HUES48 (cell line): ENCODE data around the gene RBBP8NL.

ENCODE experiments used
- H3K27ac ChIP-seq: one replicate; pipeline ENCODE4 v1.7.0; 2013; ENCODE audit warnings: low read depth, low read length, inconsistent platforms
- H3K27me3 ChIP-seq: 2 replicates; pipeline ENCODE4 v1.6.1; 2013; ENCODE audit warnings: mild to moderate bottlenecking, low read length; ENCODE audit not compliant: control insufficient read depth, insufficient read depth
- H3K36me3 ChIP-seq: 2 replicates; pipeline ENCODE4 v1.6.1; 2013; ENCODE audit warnings: low read length; ENCODE audit not compliant: control insufficient read depth, insufficient read depth
- H3K4me1 ChIP-seq: 2 replicates; pipeline ENCODE4 v1.6.1; 2013; ENCODE audit warnings: mild to moderate bottlenecking, low read length; ENCODE audit not compliant: control insufficient read depth, insufficient read depth
- H3K4me3 ChIP-seq: 2 replicates; pipeline ENCODE4 v1.5.1; 2013; ENCODE audit warnings: mild to moderate bottlenecking, low read depth, low read length
- H3K9ac ChIP-seq: 2 replicates; pipeline ENCODE4 v1.6.1; 2013; ENCODE audit warnings: mild to moderate bottlenecking, low read depth, low read length, moderate library complexity
- H3K9me3 ChIP-seq: 2 replicates; pipeline ENCODE4 v1.6.1; 2013; ENCODE audit warnings: low read length; ENCODE audit not compliant: control insufficient read depth, insufficient read depth

Gene RBBP8NL

GRCh38 chr20:62394248-62395245, 32.8 kb downstream of the RBBP8NL start:
- H3K4me1 ChIP-seq: no peaks in the 10 kb centered on the region
- no peak overlapping the region for H3K4me3 ChIP-seq
- H3K36me3 ChIP-seq: peaks cover 8% of the 10 kb centered on the region
- no peak overlapping the region for H3K9ac ChIP-seq
- H3K27ac ChIP-seq: no peak overlapping the region
- H3K27me3 ChIP-seq: no peaks in the 10 kb centered on the region
- H3K9me3 ChIP-seq: no peaks in the 10 kb centered on the region

GRCh38 chr20:62393830-62394229, 33.5 kb downstream of the RBBP8NL start:
- Histone ChIP-seq H3K27ac (no peak overlapping the region), H3K9me3 (no peaks in the 10 kb centered on the region), H3K9ac (no peak overlapping the region), H3K36me3 (peaks cover 15% of the 10 kb centered on the region), H3K27me3 (no peaks in the 10 kb centered on the region), H3K4me1 (no peaks in the 10 kb centered on the region), H3K4me3 (no peak overlapping the region)

DNA sequence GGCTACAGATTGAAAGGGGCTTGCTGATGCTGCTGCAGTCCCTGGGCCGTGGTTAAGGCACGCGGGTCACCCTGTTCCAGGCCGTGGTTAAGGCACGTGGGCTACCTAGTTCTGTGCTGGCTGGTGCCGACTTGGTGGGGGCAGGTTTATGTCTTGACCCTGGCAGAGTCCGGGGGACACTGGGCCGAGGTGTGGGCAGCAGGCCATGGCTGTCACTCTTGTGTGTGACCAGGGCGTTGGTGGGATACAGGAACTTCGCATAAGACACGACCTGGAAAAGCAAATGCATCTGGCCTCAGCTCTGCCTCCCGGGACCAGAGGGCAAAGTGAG, 34.0 kb downstream of the RBBP8NL start:
- Histone ChIP-seq H3K27ac (no peak overlapping the region), H3K36me3 (peaks cover 20% of the 10 kb centered on the region), H3K27me3 (no peaks in the 10 kb centered on the region), H3K9ac (no peak overlapping the region), H3K9me3 (no peaks in the 10 kb centered on the region), H3K4me3 (no peak overlapping the region), H3K4me1 (no peaks in the 10 kb centered on the region)

- Histone ChIP-seq H3K9ac (no peak overlapping the region), H3K9me3 (no peaks in the 10 kb centered on the region), H3K4me1 (no peaks in the 10 kb centered on the region; the same call in 1 of the 2 replicates), H3K36me3 (peaks cover 25% of the 10 kb centered on the region), H3K4me3 (no peak overlapping the region), H3K27ac (no peak overlapping the region), H3K27me3 (no peaks in the 10 kb centered on the region)
Measured at GRCh38 chr20:62392621-62393334, 34.6 kb downstream of the RBBP8NL start.

GRCh38 chr20:62392077-62392418, 35.3 kb downstream of the RBBP8NL start:
- Histone ChIP-seq H3K4me1 (no peaks in the 10 kb centered on the region; the same call in 1 of the 2 replicates), H3K27ac (no peak overlapping the region), H3K9ac (no peak overlapping the region), H3K4me3 (no peak overlapping the region), H3K36me3 (peaks cover 28% of the 10 kb centered on the region), H3K27me3 (no peaks in the 10 kb centered on the region), H3K9me3 (no peaks in the 10 kb centered on the region)

DNA sequence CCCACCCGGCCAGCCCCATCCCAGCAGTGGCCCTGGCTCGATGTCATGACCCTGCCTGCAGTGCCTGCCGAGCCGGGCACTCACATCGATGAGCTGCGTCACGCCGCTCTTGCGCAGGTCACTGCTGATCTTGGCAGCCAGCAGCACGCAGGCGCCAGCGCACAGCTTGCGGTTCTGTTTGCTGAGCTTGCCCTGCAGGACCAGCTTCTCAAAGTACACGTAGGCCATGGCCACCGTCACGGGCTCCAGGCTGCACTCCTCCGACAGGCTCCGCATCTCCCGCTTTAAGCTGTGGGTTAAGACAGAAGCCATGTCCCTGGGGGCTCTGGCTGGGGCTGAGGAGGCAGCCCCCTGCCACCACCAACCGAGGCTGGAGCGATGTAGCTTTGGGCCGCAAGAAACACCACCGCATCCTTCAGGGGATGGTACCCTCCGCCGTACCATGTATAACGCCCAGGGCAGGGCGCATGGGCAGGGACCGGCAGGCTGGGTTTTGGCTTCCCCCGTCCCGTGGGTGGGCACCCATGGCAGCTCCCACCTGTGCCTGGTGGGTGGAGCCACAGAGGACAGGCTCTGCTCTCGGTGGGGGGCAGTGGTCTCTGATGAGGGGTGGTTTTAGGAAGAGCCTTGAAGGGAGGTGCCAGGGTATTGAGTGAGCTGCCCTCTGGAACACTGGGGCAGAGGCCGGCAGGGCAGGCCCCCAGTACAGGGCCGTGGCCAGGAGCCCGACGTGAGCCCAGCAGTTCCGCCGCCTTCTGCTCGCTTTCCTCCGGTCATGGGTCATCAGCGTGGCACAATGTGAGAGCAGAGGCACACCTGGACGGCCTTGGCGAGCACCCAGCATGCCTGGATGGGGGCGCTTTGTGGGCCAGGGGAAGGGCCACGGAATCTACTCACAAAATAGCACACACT, 35.9 kb downstream of the RBBP8NL start:
- H3K9ac ChIP-seq: no peak overlapping the region

GRCh38 chr20:62390317-62391164, 36.8 kb downstream of the RBBP8NL start:
- Histone ChIP-seq H3K4me3 (no peak overlapping the region), H3K4me1 (no peaks in the 10 kb centered on the region; the same call in none of the 2 replicates), H3K36me3 (peaks cover 28% of the 10 kb centered on the region), H3K9ac (no peak overlapping the region), H3K27ac (no peak overlapping the region), H3K9me3 (no peaks in the 10 kb centered on the region), H3K27me3 (no peaks in the 10 kb centered on the region)

More for the DNA sequence above, 35.9 kb downstream of the RBBP8NL start:
- H3K27me3 ChIP-seq: no peaks in the 10 kb centered on the region
- peaks cover 28% of the 10 kb centered on the region for H3K36me3 ChIP-seq
- H3K4me3 ChIP-seq: no peak overlapping the region
- no peaks in the 10 kb centered on the region for H3K9me3 ChIP-seq
- no peaks in the 10 kb centered on the region; the same call in 1 of the 2 replicates for H3K4me1 ChIP-seq
- H3K27ac ChIP-seq: no peak overlapping the region

DNA sequence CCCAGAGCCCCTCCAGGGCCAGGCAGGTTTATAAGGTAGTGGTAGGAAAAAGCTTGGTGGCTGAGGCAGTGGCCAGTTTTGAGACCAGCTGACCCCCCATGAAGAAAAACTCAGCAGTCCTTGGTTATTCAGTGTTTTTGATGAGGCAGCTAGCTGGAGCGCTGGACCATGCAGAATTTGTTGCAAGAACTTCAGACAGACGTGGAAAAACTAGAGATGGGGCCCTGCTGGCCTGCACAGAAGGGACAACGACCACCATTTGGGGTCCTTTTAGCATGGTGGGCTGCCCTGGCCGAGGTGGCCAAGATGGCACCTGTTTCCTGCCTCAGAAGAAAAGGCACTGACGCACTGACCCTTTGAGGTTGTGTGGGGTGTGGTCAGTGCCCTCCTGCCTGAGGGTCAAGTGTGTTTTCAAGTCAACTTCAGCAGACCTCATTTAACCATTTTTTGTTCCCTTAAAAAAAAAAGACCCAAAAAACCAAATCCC, 37.7 kb downstream of the RBBP8NL start:
- Histone ChIP-seq H3K4me3 (no peak overlapping the region), H3K9me3 (no peaks in the 10 kb centered on the region), H3K36me3 (peaks cover 28% of the 10 kb centered on the region), H3K27ac (peak overlapping the region; percentile 13), H3K4me1 (no peaks in the 10 kb centered on the region; the same call in none of the 2 replicates), H3K27me3 (no peaks in the 10 kb centered on the region), H3K9ac (no peak overlapping the region)

DNA sequence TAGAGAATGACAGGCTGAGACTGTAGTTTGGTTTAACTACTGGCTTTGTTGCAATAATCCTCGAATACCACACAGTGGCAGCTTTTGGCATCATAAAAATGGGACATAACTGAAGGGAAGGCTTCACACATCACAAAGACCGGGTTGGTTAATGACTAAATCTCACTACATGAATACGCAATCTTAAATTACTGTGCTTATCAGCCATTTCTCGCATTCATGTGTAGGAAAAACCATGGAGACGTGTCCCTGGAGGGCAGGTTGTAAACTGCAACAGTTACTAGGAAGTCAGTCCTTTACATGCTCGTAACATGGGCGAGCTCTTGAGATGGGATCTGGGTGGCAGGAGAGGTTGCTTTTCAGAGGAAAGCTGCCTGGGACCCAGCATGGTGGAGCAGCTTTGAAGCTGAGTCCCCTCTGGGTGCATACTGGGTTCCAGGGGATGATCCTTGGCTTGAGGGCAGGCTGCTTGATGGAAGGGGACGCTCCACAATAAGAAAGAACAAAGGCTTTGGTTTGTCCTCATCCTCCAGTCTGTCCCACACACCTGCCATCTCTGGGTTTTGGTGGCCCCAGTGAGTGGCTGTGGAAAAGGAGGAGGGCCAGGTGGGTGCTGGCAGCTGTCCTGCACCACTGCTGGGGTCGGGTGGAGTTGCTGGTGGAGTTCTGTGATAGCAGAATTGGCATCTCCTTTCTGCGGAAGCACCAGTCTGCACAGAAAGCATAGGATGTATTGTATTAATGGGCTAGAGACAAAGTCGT, 38.3 kb downstream of the RBBP8NL start:
- peak overlapping the region; percentile 13 for H3K27ac ChIP-seq
- H3K27me3 ChIP-seq: no peaks in the 10 kb centered on the region
- H3K9me3 ChIP-seq: no peaks in the 10 kb centered on the region
- no peak overlapping the region for H3K9ac ChIP-seq
- H3K4me1 ChIP-seq: no peaks in the 10 kb centered on the region; the same call in none of the 2 replicates
- H3K4me3 ChIP-seq: 0 out of 2 replicates have a peak overlapping the region, but pooled peaks have one; percentile 72
- H3K36me3 ChIP-seq: peaks cover 32% of the 10 kb centered on the region
